Measurements from ENCODE around the gene HERC2. TPM values are rescaled to one million over a fixed set of nuclear protein-coding genes. Genes with fewer than 3 reads are reported as not detected.
A peak's percentile ranks its signal among the peaks of the same experiment; 100 is the strongest.

Gene HERC2
- total and polyA plus RNA-seq, 5 donors from 2014 or later = 8.2 to 69.0 (median 10.4) TPM

DNA sequence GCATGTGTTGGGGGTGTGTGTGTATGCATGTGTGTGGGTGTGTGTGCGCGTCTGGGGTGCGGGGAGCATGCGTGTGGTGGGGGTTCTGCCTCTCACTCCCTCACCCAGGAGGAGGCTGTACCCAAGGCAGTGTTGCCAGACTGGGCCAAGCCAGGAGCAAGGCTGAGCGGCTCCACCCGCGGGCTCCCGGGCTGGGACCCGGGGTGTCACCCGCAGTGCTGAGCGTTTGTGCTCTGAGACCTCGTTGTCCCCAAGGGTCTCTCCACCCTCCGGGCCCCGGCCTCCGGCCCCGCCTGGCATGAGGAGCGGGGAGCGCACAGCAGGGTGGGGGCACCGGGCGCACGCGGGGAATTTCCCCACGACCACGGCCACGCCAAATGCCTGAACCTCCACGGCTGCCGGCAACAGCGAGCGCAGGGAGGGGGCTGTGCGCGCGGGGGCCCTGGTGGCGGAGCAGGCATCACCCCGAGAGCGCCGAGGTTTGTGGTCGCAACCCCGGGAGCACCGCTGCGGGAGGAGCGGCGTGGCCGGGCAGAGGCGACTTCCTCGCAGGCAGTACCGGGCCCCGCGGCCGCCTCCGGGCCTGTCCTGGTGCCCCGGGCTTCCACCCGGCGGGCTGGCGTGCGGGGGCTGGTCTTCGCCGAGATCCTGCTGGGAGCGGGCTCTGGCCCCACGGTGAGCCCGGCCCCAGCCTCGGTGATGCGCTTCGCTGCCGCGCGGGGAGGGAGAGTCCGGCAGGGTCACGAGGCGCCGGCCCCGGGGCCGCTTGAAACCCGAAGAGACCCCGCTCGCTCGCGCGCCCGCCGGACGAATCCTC is 215.5 kb downstream of the HERC2 start:
- no peak overlapping the region for H3K4me3 ChIP-seq (ENCODE audit: low read depth, low read length)

DNA sequence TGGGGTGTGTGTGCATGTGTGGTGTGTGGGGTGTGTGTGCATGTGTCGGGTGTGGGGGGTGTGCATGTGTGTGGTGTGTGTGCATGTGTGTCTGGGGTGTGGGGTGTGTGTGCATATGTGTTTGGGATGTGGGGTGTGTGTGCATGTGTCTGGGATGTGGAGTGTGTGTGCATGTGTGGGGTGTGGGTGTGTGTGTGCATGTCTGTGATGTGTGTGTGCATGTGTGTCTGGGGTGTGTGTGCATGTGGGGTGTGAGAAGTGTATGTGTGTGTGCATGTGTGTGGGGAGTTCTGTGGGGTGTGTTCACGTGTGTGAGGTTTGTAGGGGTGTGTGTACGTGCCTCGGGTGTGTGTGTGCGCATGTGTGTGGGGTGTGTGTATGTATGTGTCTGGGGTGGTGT is 216.2 kb downstream of the HERC2 start:
- H3K9me3 Mint-ChIP-seq = peaks cover 0 to 4% (median 0%) of the 10 kb centered on the region in 7 donors
- H3K27me3 Mint-ChIP-seq = peaks cover 23% of the 10 kb centered on the region
- no peaks in the 10 kb centered on the region for H3K9me3 ChIP-seq (ENCODE audit: control insufficient read depth in 2 of 2, low read length in 2 of 2)
- ATAC-seq (ENCODE audit: low read depth in 2 of 2) (no peak), DNase-seq (no peak)
- H3K4me1 Mint-ChIP-seq = peaks cover 0 to 19% (median 4%) of the 10 kb centered on the region in 4 donors
- no peak overlapping the region for H3K27ac ChIP-seq (ENCODE audit: insufficient read depth, low read length, poor library complexity, severe bottlenecking)
- no peaks in the 10 kb centered on the region for H3K36me3 ChIP-seq (ENCODE audit: control insufficient read depth, insufficient read depth, low read length)
- no peak overlapping the region for H3K27ac Mint-ChIP-seq
- H3K36me3 Mint-ChIP-seq = peaks cover 4% of the 10 kb centered on the region
- peaks cover 4% of the 10 kb centered on the region for H3K27me3 ChIP-seq (ENCODE audit: control insufficient read depth, insufficient read depth, low read length)
- H3K4me3 ChIP-seq (ENCODE audit: low read depth, low read length) = no peak overlapping the region
- H3K4me3 Mint-ChIP-seq = peak overlapping the region in 2 of 4 donors; percentile 66 to 74
- peaks cover 20% of the 10 kb centered on the region for H3K4me1 ChIP-seq (ENCODE audit: control insufficient read depth, insufficient read depth, low read length, poor library complexity, severe bottlenecking)

More for the DNA sequence above, 215.5 kb downstream of the HERC2 start:
- ATAC-seq (ENCODE audit: low read depth in 2 of 2) (peak; percentile 20 to 21), DNase-seq (peak in 2 of 3 donors; percentile 30 to 31)
- peak overlapping the region in 2 of 4 donors; percentile 66 to 88 for H3K4me3 Mint-ChIP-seq
- H3K4me1 ChIP-seq (ENCODE audit: control insufficient read depth, insufficient read depth, low read length, poor library complexity, severe bottlenecking) = peaks cover 20% of the 10 kb centered on the region
- no peak overlapping the region for H3K27ac Mint-ChIP-seq
- peaks cover 23% of the 10 kb centered on the region for H3K27me3 Mint-ChIP-seq
- no peak overlapping the region for H3K27ac ChIP-seq (ENCODE audit: insufficient read depth, low read length, poor library complexity, severe bottlenecking)
- H3K36me3 ChIP-seq (ENCODE audit: control insufficient read depth, insufficient read depth, low read length) = peaks cover 2% of the 10 kb centered on the region
- H3K4me1 Mint-ChIP-seq = peaks cover 0 to 19% (median 7%) of the 10 kb centered on the region in 4 donors
- H3K9me3 Mint-ChIP-seq = peaks cover 0 to 4% (median 0%) of the 10 kb centered on the region in 7 donors
- H3K36me3 Mint-ChIP-seq = peaks cover 7% of the 10 kb centered on the region
- H3K9me3 ChIP-seq (ENCODE audit: control insufficient read depth in 2 of 2, low read length in 2 of 2) = no peaks in the 10 kb centered on the region
- H3K27me3 ChIP-seq (ENCODE audit: control insufficient read depth, insufficient read depth, low read length) = peaks cover 4% of the 10 kb centered on the region

DNA sequence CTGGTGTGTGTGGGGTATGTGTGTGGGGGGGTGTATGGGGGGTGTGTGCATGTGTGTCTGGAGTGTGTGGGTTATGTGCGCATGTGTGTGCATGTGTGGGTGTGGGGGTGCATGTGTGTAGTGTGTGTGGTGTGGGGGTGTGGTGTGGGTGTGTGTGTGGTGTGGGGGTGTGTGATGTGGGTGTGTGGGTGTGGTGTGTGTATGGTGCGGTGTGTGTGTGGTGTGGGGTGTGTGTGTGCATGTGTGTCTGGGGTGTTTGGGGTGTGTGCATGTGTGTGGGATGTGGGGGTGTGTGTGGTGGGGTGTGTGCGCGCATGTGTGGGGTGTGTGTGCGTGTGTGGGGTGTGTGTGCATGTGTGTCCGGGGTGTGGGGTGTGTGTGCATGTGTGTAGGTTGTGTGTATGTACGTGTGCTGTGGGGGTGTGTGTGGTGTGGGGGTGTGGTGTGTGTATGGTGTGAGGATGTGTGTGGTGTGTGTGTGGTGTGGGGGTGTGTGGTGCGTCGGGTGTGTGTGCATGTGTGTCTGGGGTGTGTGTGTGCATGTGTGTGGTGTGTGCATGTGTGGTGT is 216.7 kb downstream of the HERC2 start:
- Mint-ChIP-seq H3K4me1 (peaks cover 0 to 20% (median 3%) of the 10 kb centered on the region in 4 donors), H3K27me3 (peaks cover 26% of the 10 kb centered on the region), H3K9me3 (peaks cover 0 to 4% (median 0%) of the 10 kb centered on the region in 7 donors), H3K4me3 (peak overlapping the region in 2 of 4 donors; percentile 66 to 74), H3K27ac (no peak overlapping the region), H3K36me3 (peaks cover 4% of the 10 kb centered on the region)
- H3K4me1 ChIP-seq (ENCODE audit: control insufficient read depth, insufficient read depth, low read length, poor library complexity, severe bottlenecking) = peaks cover 20% of the 10 kb centered on the region
- peaks cover 6% of the 10 kb centered on the region for H3K27me3 ChIP-seq (ENCODE audit: control insufficient read depth, insufficient read depth, low read length)
- H3K9me3 ChIP-seq (ENCODE audit: control insufficient read depth in 2 of 2, low read length in 2 of 2) = no peaks in the 10 kb centered on the region
- H3K4me3 ChIP-seq (ENCODE audit: low read depth, low read length) = no peak overlapping the region
- DNase-seq (no peak), ATAC-seq (ENCODE audit: low read depth in 2 of 2) (no peak)
- no peaks in the 10 kb centered on the region for H3K36me3 ChIP-seq (ENCODE audit: control insufficient read depth, insufficient read depth, low read length)
- H3K27ac ChIP-seq (ENCODE audit: insufficient read depth, low read length, poor library complexity, severe bottlenecking) = no peak overlapping the region

DNA sequence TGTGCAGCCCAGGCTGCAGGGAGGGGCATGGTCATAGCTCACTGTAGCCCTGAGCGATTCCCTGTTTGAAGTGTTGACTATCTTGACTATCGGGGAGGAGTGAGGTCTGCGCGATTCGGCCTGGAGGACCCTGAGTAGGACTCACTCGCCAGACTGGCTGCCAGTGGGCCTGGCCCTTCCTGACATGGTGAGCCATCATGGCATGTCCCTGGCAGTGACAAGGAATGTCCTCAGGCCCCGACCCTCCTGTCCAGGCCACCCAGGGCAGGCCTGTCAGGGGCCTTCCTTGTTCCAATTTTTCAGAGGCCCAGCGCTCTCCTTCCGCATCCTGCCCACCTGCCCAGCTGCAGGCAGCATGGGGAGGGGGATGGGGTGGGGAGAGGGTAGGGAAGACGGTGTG is 217.7 kb downstream of the HERC2 start:
- Histone ChIP-seq H3K4me3 (ENCODE audit: low read depth, low read length) (no peak overlapping the region), H3K9me3 (ENCODE audit: control insufficient read depth in 2 of 2, low read length in 2 of 2) (no peaks in the 10 kb centered on the region), H3K27me3 (ENCODE audit: control insufficient read depth, insufficient read depth, low read length) (peaks cover 15% of the 10 kb centered on the region), H3K36me3 (ENCODE audit: control insufficient read depth, insufficient read depth, low read length) (no peaks in the 10 kb centered on the region), H3K4me1 (ENCODE audit: control insufficient read depth, insufficient read depth, low read length, poor library complexity, severe bottlenecking) (peaks cover 21% of the 10 kb centered on the region), H3K27ac (ENCODE audit: insufficient read depth, low read length, poor library complexity, severe bottlenecking) (no peak overlapping the region)
- H3K27me3 Mint-ChIP-seq = peaks cover 36% of the 10 kb centered on the region
- H3K9me3 Mint-ChIP-seq = peaks cover 0 to 7% (median 2%) of the 10 kb centered on the region in 7 donors
- H3K27ac Mint-ChIP-seq = no peak overlapping the region
- H3K4me1 Mint-ChIP-seq = peaks cover 5 to 26% (median 9%) of the 10 kb centered on the region in 4 donors
- no peak for DNase-seq
- H3K36me3 Mint-ChIP-seq = peaks cover under 1% of the 10 kb centered on the region
- no peak overlapping the region for H3K4me3 Mint-ChIP-seq
- ATAC-seq (ENCODE audit: low read depth in 2 of 2) = no peak

DNA sequence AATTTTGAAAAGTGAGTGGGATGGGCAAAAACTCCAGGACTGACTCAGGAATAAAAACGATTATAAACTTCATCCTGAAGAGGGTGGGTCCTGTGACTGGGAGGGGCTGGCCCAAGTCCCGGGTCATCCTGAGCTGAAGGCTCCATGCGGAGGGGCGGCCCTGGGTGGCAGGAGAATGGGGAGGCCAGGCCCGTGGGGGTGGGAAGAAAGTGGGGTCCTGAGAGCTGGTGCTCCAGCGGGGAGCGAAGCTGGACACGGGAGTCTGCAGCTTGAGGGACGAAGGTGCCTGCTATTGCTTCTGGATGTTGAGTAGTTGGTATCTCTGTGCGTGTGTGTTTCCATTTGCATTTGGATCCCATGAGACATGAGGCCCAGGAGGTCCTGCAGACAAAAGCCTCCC is 218.1 kb downstream of the HERC2 start:
- H3K27me3 Mint-ChIP-seq = peaks cover 35% of the 10 kb centered on the region
- H3K36me3 ChIP-seq (ENCODE audit: control insufficient read depth, insufficient read depth, low read length) = no peaks in the 10 kb centered on the region
- no peak overlapping the region for H3K27ac Mint-ChIP-seq
- H3K9me3 Mint-ChIP-seq = peaks cover 0 to 7% (median 2%) of the 10 kb centered on the region in 7 donors
- peaks cover 15% of the 10 kb centered on the region for H3K27me3 ChIP-seq (ENCODE audit: control insufficient read depth, insufficient read depth, low read length)
- no peak overlapping the region for H3K4me3 Mint-ChIP-seq
- no peaks in the 10 kb centered on the region for H3K36me3 Mint-ChIP-seq
- DNase-seq = no peak
- H3K27ac ChIP-seq (ENCODE audit: insufficient read depth, low read length, poor library complexity, severe bottlenecking) = no peak overlapping the region
- no peak for ATAC-seq (ENCODE audit: low read depth in 2 of 2)
- no peaks in the 10 kb centered on the region for H3K9me3 ChIP-seq (ENCODE audit: control insufficient read depth in 2 of 2, low read length in 2 of 2)
- H3K4me1 Mint-ChIP-seq = peaks cover 5 to 29% (median 9%) of the 10 kb centered on the region in 4 donors
- peaks cover 26% of the 10 kb centered on the region for H3K4me1 ChIP-seq (ENCODE audit: control insufficient read depth, insufficient read depth, low read length, poor library complexity, severe bottlenecking)
- no peak overlapping the region for H3K4me3 ChIP-seq (ENCODE audit: low read depth, low read length)

DNA sequence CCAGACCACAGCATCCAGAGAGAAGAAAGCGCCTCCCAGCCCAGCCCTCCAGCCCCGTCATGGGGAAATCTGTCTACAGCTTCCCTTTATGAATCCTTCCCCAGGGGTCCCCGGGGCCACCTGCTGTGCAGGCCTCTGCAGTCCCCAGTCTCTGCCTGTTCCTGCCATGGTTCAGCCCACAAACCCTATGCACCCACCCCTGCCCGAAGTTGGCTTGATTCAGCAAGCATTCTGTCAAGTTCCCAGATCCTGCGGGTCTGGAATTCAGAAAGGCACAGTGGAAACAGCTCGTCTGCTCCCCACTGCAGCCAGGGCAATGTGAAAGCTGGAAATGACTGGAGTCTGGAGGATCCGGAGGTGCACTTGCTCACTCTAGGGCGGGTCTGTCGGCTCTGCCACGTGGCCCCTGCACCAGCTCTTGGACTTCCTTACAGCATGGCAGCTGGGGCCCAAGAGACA is 220.0 kb downstream of the HERC2 start:
- peaks cover 0 to 7% (median 3%) of the 10 kb centered on the region in 7 donors for H3K9me3 Mint-ChIP-seq
- Histone ChIP-seq H3K36me3 (ENCODE audit: control insufficient read depth, insufficient read depth, low read length) (no peaks in the 10 kb centered on the region), H3K27me3 (ENCODE audit: control insufficient read depth, insufficient read depth, low read length) (peaks cover 29% of the 10 kb centered on the region)

DNA sequence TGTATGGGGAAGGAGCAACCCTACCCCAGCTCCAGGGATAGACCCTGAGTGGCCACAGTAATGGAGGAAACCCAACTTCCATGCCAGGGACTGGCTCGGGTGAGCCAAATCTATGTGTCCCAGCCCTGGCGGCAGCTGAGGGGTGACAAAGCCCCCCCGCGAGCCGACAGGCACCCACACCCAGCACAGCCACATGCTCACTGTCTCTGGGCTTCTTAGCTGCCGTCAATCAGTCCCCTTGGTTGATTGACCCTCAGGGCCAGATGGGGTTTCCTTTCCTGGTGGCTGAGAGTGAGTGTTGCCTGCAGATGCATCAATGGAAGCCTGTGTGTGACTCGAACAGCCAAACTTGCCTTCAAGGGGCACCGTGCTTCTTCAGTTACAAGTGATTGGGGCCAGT is 220.8 kb downstream of the HERC2 start:
- H3K36me3 ChIP-seq (ENCODE audit: control insufficient read depth, insufficient read depth, low read length) = no peaks in the 10 kb centered on the region
- H3K27me3 ChIP-seq (ENCODE audit: control insufficient read depth, insufficient read depth, low read length) = peaks cover 29% of the 10 kb centered on the region
- H3K4me3 ChIP-seq (ENCODE audit: low read depth, low read length) = no peak overlapping the region
- ATAC-seq (ENCODE audit: low read depth in 2 of 2) (no peak), DNase-seq (no peak)
- H3K36me3 Mint-ChIP-seq = no peaks in the 10 kb centered on the region
- H3K27me3 Mint-ChIP-seq = peaks cover 51% of the 10 kb centered on the region
- H3K27ac Mint-ChIP-seq = no peak overlapping the region
- H3K4me3 Mint-ChIP-seq = no peak overlapping the region
- no peaks in the 10 kb centered on the region for H3K9me3 ChIP-seq (ENCODE audit: control insufficient read depth in 2 of 2, low read length in 2 of 2)
- peaks cover 0 to 7% (median 3%) of the 10 kb centered on the region in 7 donors for H3K9me3 Mint-ChIP-seq
- H3K4me1 ChIP-seq (ENCODE audit: control insufficient read depth, insufficient read depth, low read length, poor library complexity, severe bottlenecking) = peaks cover 28% of the 10 kb centered on the region
- peaks cover 9 to 42% (median 13%) of the 10 kb centered on the region in 4 donors for H3K4me1 Mint-ChIP-seq
- H3K27ac ChIP-seq (ENCODE audit: insufficient read depth, low read length, poor library complexity, severe bottlenecking) = no peak overlapping the region

More for the DNA sequence above, 220.0 kb downstream of the HERC2 start:
- no peak overlapping the region for H3K4me3 ChIP-seq (ENCODE audit: low read depth, low read length)
- no peak overlapping the region for H3K4me3 Mint-ChIP-seq
- ATAC-seq (ENCODE audit: low read depth in 2 of 2) (no peak), DNase-seq (no peak)
- H3K4me1 ChIP-seq (ENCODE audit: control insufficient read depth, insufficient read depth, low read length, poor library complexity, severe bottlenecking) = peaks cover 28% of the 10 kb centered on the region
- H3K27ac ChIP-seq (ENCODE audit: insufficient read depth, low read length, poor library complexity, severe bottlenecking) = no peak overlapping the region
- H3K9me3 ChIP-seq (ENCODE audit: control insufficient read depth in 2 of 2, low read length in 2 of 2) = no peaks in the 10 kb centered on the region
- H3K27ac Mint-ChIP-seq = no peak overlapping the region
- no peaks in the 10 kb centered on the region for H3K36me3 Mint-ChIP-seq
- peaks cover 48% of the 10 kb centered on the region for H3K27me3 Mint-ChIP-seq
- peaks cover 9 to 38% (median 12%) of the 10 kb centered on the region in 4 donors for H3K4me1 Mint-ChIP-seq

Data from CD4-positive, CD25-positive, alpha-beta regulatory T cell (primary cell).